GM12872 (cell line): ENCODE results near the gene CHST11.

Experiments used
- TF ChIP-seq, protein P1 (sequence below): IDR thresholded peaks from 3 replicates; pipeline ENCODE4 v1.5.1; 2011; ENCODE audit warnings: low read depth, mild to moderate bottlenecking, low read length, moderate library complexity; ENCODE audit not compliant: insufficient read depth

CHST11 gene

DNA sequence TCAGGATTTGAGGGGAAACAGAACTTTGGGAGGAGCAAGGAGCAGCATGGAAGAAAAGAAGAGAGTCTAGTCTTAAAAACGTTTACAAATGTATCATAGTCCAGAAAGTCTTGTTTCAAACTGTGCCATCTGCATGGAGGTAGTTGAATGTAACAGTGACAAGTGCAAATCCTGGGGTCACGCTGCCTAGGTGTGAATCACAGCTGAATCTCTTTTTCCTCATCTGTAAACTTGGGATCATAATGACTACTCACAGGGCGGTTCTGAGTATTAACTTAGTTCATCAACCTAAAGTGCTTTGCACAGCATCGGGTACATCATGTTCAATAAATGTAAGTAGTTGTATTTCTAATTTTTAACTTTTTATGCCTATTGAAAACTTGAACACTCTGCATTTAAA, 208.5 kb downstream of the CHST11 start:
- TF ChIP-seq, protein P1, sequence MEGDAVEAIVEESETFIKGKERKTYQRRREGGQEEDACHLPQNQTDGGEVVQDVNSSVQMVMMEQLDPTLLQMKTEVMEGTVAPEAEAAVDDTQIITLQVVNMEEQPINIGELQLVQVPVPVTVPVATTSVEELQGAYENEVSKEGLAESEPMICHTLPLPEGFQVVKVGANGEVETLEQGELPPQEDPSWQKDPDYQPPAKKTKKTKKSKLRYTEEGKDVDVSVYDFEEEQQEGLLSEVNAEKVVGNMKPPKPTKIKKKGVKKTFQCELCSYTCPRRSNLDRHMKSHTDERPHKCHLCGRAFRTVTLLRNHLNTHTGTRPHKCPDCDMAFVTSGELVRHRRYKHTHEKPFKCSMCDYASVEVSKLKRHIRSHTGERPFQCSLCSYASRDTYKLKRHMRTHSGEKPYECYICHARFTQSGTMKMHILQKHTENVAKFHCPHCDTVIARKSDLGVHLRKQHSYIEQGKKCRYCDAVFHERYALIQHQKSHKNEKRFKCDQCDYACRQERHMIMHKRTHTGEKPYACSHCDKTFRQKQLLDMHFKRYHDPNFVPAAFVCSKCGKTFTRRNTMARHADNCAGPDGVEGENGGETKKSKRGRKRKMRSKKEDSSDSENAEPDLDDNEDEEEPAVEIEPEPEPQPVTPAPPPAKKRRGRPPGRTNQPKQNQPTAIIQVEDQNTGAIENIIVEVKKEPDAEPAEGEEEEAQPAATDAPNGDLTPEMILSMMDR: no peak

DNA sequence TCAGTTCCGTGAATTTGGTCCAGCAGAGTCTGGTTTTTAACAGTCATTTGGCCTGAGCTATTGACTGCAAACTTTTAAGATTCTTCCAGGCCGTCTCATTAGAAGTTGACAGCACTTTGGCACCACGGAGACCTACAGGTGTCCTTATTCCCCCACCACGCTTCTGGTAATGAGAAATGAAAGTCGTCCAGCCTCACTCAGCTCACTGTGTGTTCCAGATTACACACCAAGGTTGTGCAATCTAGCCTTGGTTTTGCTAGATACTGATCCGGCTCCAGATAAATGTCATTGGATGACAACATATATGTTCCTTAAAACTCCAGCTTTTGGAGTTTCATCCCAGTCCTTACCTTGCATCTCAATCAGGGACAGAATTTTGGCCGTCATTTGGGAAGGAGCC, 210.4 kb downstream of the CHST11 start:
- TF ChIP-seq, protein P1: no peak

DNA sequence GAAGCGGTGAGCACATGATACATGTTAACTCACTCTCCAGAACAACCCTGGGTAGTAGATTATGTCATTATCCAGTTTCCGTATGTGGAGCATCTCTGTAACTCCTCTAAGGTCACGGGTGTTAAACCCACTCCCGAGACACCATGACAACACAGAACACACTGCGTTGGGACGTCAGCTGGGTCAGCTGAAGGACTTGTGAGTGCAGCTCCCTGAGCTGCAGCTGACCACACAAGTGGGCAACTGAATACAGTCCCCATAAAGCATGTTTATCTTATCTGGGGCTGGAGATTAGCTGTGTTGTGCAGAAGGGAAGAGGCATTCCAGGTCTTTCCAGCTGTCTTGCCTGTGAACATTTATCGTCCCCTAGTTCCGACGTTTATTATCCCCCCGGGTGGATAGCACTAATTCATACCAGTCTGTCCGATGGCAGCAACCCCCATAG, 211.5 kb downstream of the CHST11 start:
- TF ChIP-seq, protein P1: no peak

DNA sequence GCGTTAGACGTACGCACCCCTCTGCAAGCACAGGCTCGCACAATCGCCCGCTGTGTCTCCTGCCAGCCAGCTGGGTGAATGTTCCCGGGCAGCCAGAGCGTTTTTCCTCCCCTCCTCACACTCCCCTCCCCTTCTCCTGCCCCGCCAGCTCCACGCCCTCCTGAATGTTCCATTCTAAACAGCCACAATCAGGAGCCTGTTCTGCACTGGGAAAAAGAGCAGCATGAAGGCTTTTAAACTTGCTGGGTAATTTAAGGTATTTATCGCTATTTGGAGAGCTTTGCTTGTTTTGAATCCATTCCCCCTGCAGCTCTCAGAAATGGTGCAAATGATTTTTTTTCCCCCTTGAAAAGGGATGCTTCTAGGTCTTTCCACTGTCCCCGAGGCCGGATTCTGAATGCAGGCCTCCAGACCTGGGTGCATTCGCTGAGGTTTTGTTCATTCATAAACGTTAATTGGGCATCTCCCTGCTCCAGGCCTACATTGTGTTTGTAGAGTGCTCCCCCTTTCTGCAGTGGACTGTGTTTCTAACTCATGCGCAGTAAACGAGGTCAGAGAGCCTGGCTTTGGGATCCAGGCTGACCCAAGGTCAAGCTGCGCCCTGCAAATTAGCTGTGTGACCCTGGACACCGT, 212.5 kb downstream of the CHST11 start:
- TF ChIP-seq, protein P1: no peak

DNA sequence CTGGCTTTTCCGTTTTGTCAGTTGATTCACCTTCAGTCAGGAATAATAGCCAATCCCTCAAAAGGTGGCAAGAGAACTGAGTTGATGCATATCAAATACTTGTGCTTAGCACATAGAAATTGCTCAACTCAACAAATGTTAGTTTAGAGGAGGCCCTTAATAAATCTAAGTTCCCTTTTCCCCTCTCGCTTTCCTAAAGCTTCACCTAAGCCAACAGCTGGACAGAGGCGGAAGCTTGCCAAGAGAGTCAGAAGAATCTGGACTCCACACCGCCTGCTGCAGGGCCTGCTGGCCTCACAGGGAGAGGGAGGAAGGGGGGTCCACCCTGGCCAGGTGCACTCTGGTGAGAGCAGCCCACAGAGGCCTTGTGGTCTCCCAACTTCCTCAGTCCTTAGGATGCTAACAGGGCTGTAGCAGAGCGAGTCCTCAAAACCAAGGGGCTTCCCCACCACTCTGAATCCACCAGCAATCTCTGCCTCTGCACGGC, 213.1 kb downstream of the CHST11 start:
- TF ChIP-seq, protein P1: no peak

DNA sequence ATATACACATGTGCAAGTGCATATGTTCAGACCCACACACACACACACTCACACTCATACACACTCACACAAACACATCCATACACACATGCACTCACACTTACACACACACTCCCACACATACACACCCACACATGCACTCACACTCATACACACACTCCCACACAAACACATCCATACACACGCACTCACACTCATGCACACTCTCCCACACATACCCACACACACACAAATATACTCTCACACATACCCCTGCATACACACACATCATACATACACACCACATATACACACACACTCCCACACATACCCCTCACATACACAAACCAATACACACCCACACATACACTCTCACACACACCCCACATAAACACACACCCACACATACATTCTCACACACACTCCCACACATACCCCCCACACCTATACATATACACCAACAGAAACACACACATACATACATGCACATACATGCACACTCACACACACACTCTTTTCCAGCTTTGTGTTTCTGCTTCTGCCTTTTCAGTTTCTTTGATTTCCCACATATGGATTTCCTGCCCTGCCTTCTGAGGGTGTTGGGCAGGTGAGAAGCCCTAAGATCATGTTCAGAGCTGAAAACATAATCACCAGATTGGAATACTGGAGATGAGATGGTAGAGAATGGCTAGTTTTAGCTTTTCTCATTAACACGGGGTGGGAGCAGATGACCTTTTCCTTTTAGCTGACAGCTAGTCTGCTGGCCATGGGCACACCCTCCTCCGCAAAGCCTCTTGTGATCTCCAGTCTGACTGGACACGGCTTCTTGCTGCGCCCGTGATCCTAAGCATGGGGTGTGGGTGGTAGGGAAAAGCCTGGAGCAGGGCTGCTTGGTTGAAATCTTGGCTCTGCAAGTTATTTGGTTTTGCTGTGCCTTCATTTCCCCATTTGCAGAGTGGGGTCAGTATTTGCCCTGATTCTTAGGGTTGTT, 214.0 kb downstream of the CHST11 start:
- TF ChIP-seq, protein P1: no peak

DNA sequence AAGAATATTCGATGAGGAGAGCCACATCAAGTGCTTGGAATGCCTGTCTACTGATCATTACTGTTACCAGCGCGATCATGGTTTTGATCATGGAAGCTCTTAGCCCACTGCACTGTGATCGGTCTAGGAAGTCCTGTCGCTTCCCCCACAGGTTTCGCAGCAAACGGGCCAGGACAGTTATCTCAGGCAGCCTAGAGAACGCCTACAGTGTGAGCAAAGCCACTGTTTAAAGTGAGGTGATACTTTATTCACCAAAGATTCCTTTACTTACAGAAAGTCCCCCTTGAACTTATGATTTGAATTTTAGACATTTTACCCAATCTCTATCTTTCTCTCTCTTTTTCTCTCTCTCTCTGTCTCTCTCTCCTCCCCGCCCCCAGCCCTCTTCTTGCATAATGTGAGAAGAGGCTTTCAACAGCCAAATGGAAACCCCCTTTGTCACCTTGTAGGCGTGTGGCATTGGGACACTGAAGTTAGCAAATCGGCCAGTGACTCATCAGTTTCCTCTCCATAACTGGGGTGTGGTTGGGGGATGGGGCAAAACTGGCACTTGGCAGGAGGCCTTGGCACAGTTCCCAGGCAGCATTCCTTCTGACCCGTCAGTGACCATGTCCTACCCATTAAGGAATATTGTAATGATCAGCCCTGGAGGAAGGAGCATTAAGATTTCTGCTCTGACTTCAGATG, 214.8 kb downstream of the CHST11 start:
- TF ChIP-seq, protein P1: no peak
